GM10266 (cell line): Measurements from ENCODE around the gene FAM181A.

ENCODE experiments used
- DNase-seq: peaks from one replicate; pipeline ENCODE4 v3.0.0; 2012; ENCODE audit errors: extremely low spot score
- TF ChIP-seq, protein P1 (sequence below): IDR thresholded peaks from 2 replicates; pipeline ENCODE4 v1.5.1; 2012; ENCODE audit warnings: mild to moderate bottlenecking, low read depth; ENCODE audit not compliant: control insufficient read depth, insufficient read depth; ENCODE audit errors: missing control alignments

FAM181A gene

GRCh38 chr14:93897476-93897845 is 29.7 kb upstream of the FAM181A start:
- TF ChIP-seq, protein P1, sequence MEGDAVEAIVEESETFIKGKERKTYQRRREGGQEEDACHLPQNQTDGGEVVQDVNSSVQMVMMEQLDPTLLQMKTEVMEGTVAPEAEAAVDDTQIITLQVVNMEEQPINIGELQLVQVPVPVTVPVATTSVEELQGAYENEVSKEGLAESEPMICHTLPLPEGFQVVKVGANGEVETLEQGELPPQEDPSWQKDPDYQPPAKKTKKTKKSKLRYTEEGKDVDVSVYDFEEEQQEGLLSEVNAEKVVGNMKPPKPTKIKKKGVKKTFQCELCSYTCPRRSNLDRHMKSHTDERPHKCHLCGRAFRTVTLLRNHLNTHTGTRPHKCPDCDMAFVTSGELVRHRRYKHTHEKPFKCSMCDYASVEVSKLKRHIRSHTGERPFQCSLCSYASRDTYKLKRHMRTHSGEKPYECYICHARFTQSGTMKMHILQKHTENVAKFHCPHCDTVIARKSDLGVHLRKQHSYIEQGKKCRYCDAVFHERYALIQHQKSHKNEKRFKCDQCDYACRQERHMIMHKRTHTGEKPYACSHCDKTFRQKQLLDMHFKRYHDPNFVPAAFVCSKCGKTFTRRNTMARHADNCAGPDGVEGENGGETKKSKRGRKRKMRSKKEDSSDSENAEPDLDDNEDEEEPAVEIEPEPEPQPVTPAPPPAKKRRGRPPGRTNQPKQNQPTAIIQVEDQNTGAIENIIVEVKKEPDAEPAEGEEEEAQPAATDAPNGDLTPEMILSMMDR = no peak
- DNase-seq = no peak

DNA sequence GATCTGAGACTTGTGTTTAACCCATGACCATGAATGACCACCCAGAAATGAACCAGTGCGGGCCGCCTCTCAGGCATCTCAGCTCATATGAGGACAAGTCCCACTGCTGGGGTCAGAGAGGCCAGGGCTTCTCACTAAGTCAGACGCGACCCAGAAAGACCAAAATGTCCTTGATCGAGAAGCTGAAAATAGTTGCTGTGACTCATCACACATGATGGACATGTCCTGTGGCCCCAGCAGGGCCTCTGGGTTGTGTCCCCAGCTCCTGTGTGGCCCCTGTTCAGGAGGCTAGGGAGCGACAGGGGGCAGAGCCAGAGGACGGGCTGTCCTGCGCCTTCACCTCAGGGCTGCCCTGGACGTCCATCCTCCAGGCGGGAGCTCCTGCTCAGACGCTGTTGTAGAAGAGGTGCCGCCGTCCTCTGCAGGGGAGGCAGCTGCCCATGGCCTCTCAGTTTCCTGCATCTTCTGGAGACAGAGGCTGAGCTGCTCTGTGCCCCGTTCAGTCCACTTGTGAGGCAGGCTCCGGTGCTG is 29.0 kb upstream of the FAM181A start:
- TF ChIP-seq, protein P1 = no peak
- DNase-seq = no peak

- no peak for DNase-seq
- TF ChIP-seq, protein P1 = no peak
Observed at GRCh38 chr14:93898731-93899130, 28.4 kb upstream of the FAM181A start.

- DNase-seq = no peak
- TF ChIP-seq, protein P1 = no peak
Observed at GRCh38 chr14:93901813-93902212, 25.3 kb upstream of the FAM181A start.

DNA sequence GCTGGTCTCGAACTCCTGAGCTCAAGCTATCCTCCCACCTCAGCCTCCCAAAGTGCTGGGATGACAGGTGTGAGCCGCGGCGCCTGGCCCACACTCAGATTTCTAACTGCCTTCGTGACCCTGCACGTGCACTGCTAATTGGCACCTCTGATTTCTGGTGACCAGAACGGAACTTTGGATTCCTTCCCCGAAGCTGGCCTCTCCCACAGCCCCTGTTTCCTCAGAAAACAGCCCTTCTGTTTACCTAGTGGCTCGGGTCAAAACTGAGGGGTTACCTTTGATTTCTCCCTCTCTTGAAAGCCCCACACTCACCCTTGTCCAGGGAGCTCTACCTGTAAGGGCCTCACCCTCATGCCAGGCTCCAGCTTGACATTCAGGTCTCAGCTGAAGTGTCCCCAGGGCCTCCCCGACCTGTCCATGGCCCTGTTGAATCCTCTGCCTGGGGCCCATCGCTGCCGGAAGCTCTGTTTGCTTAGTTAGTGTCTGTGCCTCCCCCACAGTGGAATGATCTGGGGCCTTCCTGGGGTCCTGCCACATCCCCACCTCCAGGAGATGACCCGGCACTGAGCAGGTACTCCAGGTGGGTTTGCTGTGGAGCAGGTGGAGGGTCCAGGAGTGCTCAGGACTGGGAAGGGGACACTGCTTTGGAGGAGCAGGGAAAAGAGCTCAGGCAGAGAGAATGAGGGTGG is 24.4 kb upstream of the FAM181A start:
- DNase-seq = no peak
- TF ChIP-seq, protein P1 = no peak

DNA sequence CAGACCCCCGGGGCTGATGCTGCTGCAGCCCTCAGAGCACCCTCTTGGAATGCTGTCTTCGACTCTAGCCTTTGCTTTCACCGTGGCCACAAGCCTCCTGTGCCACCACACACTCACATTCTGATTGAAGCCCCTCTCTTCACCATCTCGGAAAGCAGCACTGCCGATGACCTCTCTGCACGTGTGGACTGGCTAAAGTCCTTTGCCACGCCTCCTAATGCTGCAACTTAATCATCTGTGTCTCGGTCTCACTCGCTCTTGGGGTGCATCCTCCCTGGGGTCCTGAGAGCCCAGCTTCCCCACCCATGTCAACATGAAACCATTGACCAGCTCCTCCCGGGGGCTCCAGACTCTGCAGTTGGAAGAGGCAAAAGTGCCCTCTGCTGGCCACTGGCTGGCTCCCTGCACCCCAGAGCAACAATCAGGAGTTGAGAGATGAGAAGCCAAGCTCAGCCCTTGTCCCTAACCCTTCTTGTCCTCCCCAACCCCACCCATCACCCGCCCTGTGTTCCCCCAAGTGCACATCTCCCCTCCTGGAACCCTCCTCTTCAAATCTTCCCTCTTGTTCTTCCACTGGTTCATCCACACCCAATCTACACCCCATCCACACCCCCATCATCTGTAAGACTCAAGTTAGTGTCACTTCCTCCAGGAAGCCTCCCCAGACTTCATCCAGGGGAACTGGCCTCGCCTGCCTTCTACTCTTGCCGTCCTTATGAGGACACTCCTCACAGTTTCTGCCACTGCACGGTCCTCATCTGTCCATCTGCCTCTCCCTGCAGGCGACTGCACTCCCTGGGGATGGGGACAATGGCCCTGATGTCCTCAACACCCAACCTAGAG is 23.6 kb upstream of the FAM181A start:
- no peak for DNase-seq

More for the DNA sequence above, 23.6 kb upstream of the FAM181A start:
- TF ChIP-seq, protein P1 = peak; percentile 49
